Measurements from ENCODE around the gene CNNM4.

GRCh38 chr2:96839293-96839874, 78.7 kb downstream of the CNNM4 start:
- TF ChIP-seq EZH2phosphoT487 (IDR thresholded peaks at IDR 0.05; ENCODE audit: borderline replicate concordance): no peak
- TF ChIP-seq, protein P1, sequence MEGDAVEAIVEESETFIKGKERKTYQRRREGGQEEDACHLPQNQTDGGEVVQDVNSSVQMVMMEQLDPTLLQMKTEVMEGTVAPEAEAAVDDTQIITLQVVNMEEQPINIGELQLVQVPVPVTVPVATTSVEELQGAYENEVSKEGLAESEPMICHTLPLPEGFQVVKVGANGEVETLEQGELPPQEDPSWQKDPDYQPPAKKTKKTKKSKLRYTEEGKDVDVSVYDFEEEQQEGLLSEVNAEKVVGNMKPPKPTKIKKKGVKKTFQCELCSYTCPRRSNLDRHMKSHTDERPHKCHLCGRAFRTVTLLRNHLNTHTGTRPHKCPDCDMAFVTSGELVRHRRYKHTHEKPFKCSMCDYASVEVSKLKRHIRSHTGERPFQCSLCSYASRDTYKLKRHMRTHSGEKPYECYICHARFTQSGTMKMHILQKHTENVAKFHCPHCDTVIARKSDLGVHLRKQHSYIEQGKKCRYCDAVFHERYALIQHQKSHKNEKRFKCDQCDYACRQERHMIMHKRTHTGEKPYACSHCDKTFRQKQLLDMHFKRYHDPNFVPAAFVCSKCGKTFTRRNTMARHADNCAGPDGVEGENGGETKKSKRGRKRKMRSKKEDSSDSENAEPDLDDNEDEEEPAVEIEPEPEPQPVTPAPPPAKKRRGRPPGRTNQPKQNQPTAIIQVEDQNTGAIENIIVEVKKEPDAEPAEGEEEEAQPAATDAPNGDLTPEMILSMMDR (conservative IDR thresholded peaks at IDR 0.05; ENCODE audit: low read length): no peak

All from Loucy (cell line).